H1 (cell line): ENCODE results near the gene NPTN. TPM values are rescaled to one million over a fixed set of nuclear protein-coding genes. Genes with fewer than 3 reads are reported as not detected.

Source experiments
- CTBP2 ChIP-seq: IDR thresholded peaks from 2 replicates; pipeline ENCODE4 v1.7.0; 2011; ENCODE audit warnings: borderline replicate concordance, mild to moderate bottlenecking, moderate library complexity, mixed read lengths, low read length; ENCODE audit not compliant: insufficient read depth, insufficient read length
- HDAC2 ChIP-seq, 2 experiments: fragments of 300-600 bp in 1 of 2; sonication (generic) in 1 of 2; IDR thresholded peaks; 2 replicates each; pipeline ENCODE4 v1.6.1; 2011 to 2012; ENCODE audit warnings: low read depth in 2 of 2, low read length in 2 of 2, mild to moderate bottlenecking in 2 of 2, moderate library complexity in 2 of 2, borderline replicate concordance in 1 of 2, inconsistent platforms in 1 of 2
- SP4 ChIP-seq: IDR thresholded peaks from 2 replicates; pipeline ENCODE4 v1.6.1; 2012; ENCODE audit warnings: low read length, inconsistent platforms
- polyA plus RNA-seq, 7 experiments: library from polyadenylated mRNA; depleted of rRNA in 3 of 7; stranded (reverse) in 5 of 7; unstranded in 2 of 7; fragments of >200 nt in 5 of 7; fragments of 200-250 nt in 2 of 7; gene quantifications; 1 replicate in 5 of 7; 2 replicates in 1 of 7; 4 replicates in 1 of 7; pipeline versions ENCODE4 v1.2.1 to v1.2.3, GENCODE V29; 2011 to 2013; ENCODE audit warnings: missing spikeins in 2 of 7, mixed read lengths in 2 of 7
- total RNA-seq: library from RNA; stranded (reverse); fragmentation: NEBNext Ultra II Directional; extraction: Animal tissue kit (Norgen Biotek cat#: 25700); gene quantifications from 2 replicates; pipeline ENCODE4 v1.2.1, GENCODE V29; 2021

Gene NPTN
- total and polyA plus RNA-seq, 2 of the 8 experiments (the other 6 are each of a cell fraction or from before 2014, with no cell fraction given) = 67.0 to 113 TPM

- no peak for TF ChIP-seq CTBP2
- no peak for TF ChIP-seq SP4
- TF ChIP-seq HDAC2 (IDR thresholded peaks at IDR 0.05; ENCODE audit: borderline replicate concordance in 1 of 2, low read depth in 2 of 2, low read length in 2 of 2) = no peak
Observed at GRCh38 chr15:73575636-73576247, 57.4 kb downstream of the NPTN start (continued).
